Osteoblast (primary cell): ENCODE measurements around the gene ADD2. TPM values are rescaled to one million over a fixed set of nuclear protein-coding genes. Genes with fewer than 3 reads are reported as not detected.

Source experiments
- DNase-seq: peaks from one replicate; pipeline ENCODE4 v3.0.0; 2011; ENCODE audit warnings: low spot score, mixed read lengths; ENCODE audit not compliant: insufficient read length; ENCODE audit errors: missing footprints
- H2AFZ ChIP-seq: 2 replicates; pipeline ENCODE4 v1.6.0; 2011; ENCODE audit warnings: mild to moderate bottlenecking, low read length
- H3K27ac ChIP-seq: 2 replicates; pipeline ENCODE4 v1.5.1; 2011; ENCODE audit warnings: mild to moderate bottlenecking, low read depth, low read length, moderate library complexity
- H3K27me3 ChIP-seq: 2 replicates; pipeline ENCODE4 v1.6.0; 2012; ENCODE audit warnings: mild to moderate bottlenecking, control low read depth, inconsistent platforms, low read length, moderate library complexity; ENCODE audit not compliant: insufficient read depth
- H3K36me3 ChIP-seq: 2 replicates; pipeline ENCODE4 v1.5.1; 2011; ENCODE audit warnings: mild to moderate bottlenecking, low read length, control low read depth, moderate library complexity; ENCODE audit not compliant: insufficient read depth
- H3K4me1 ChIP-seq: 2 replicates; pipeline ENCODE4 v1.5.1; 2011; ENCODE audit warnings: mild to moderate bottlenecking, low read length, control low read depth, moderate library complexity; ENCODE audit not compliant: insufficient read depth
- H3K4me2 ChIP-seq: 2 replicates; pipeline ENCODE4 v1.6.0; 2011; ENCODE audit warnings: mild to moderate bottlenecking, low read length; ENCODE audit not compliant: insufficient read depth
- H3K4me3 ChIP-seq: fragments of 200-600 bp; sonication (generic); 3 replicates; pipeline ENCODE4 v1.5.1; 2012; ENCODE audit warnings: mild to moderate bottlenecking, low read length, inconsistent platforms; ENCODE audit not compliant: insufficient read depth
- H3K79me2 ChIP-seq: 2 replicates; pipeline ENCODE4 v1.6.0; 2012; ENCODE audit warnings: mild to moderate bottlenecking, low read length, control low read depth, inconsistent platforms; ENCODE audit not compliant: insufficient read depth
- H3K9me3 ChIP-seq: 2 replicates; pipeline ENCODE4 v1.5.1; 2011; ENCODE audit warnings: low read depth, low read length, control low read depth
- H4K20me1 ChIP-seq: 2 replicates; pipeline ENCODE4 v1.6.0; 2012; ENCODE audit warnings: mild to moderate bottlenecking, low read length, control low read depth; ENCODE audit not compliant: insufficient read depth
- CTCF ChIP-seq: IDR thresholded peaks from 2 replicates; pipeline ENCODE4 v1.5.1; 2011; ENCODE audit warnings: mild to moderate bottlenecking, low read depth, low read length, moderate library complexity; ENCODE audit errors: extremely low read depth
- total RNA-seq: library from RNA; depleted of rRNA; stranded (reverse); fragments of >200 nt; gene quantifications from 2 replicates; pipeline ENCODE4 v1.2.3, GENCODE V29; 2012

Gene ADD2
- total RNA-seq, 1 donor = not detected

GRCh38 chr2:70779911-70780545 lies 12.0 kb upstream of the ADD2 start:
- no peak for DNase-seq
- H3K36me3 ChIP-seq = no peaks in the 10 kb centered on the region
- no peaks in the 10 kb centered on the region for H4K20me1 ChIP-seq
- no peak overlapping the region for H3K4me2 ChIP-seq
- peaks cover 24% of the 10 kb centered on the region for H3K27me3 ChIP-seq
- H3K9me3 ChIP-seq = no peaks in the 10 kb centered on the region
- H3K79me2 ChIP-seq = no peaks in the 10 kb centered on the region
- H2AFZ ChIP-seq = no peak overlapping the region
- no peak for TF ChIP-seq CTCF
- H3K4me1 ChIP-seq = no peaks in the 10 kb centered on the region
- H3K27ac ChIP-seq = no peak overlapping the region
- no peak overlapping the region for H3K4me3 ChIP-seq

GRCh38 chr2:70779491-70779890 lies 11.5 kb upstream of the ADD2 start:
- DNase-seq = no peak
- H3K4me1 ChIP-seq = no peaks in the 10 kb centered on the region

DNA sequence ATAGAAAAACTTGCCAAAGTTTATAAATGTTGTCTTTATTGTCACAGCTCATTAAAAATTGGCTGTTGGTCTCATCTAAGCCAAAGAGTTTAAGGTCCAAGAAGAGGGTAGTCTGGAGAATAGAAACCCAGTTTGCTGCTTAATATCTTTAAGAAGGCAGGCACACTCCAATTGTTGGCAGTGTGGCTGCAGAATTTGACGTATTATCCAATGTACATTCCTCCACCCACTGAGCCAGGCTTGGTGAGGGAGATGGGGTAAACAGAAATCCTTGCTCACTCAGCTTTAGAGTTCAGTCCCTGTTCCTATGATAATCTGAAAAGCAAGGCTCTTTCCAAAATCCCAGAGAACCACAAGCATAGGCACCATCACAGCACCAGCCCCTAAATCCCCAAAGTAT lies 10.7 kb upstream of the ADD2 start:
- Histone ChIP-seq H3K9me3 (no peaks in the 10 kb centered on the region), H3K4me1 (no peaks in the 10 kb centered on the region), H3K4me2 (no peak overlapping the region), H3K79me2 (no peaks in the 10 kb centered on the region), H2AFZ (no peak overlapping the region), H3K4me3 (no peak overlapping the region), H3K36me3 (no peaks in the 10 kb centered on the region), H4K20me1 (no peaks in the 10 kb centered on the region), H3K27me3 (peaks cover 27% of the 10 kb centered on the region), H3K27ac (no peak overlapping the region)
- TF ChIP-seq CTCF = no peak
- DNase-seq = no peak

More at GRCh38 chr2:70779491-70779890, 11.5 kb upstream of the ADD2 start:
- no peaks in the 10 kb centered on the region for H3K36me3 ChIP-seq
- H3K79me2 ChIP-seq = no peaks in the 10 kb centered on the region
- no peak for TF ChIP-seq CTCF
- H3K27ac ChIP-seq = no peak overlapping the region
- no peaks in the 10 kb centered on the region for H3K9me3 ChIP-seq
- no peak overlapping the region for H3K4me2 ChIP-seq
- no peaks in the 10 kb centered on the region for H4K20me1 ChIP-seq
- no peak overlapping the region for H2AFZ ChIP-seq
- H3K4me3 ChIP-seq = no peak overlapping the region
- peaks cover 27% of the 10 kb centered on the region for H3K27me3 ChIP-seq

GRCh38 chr2:70777450-70777849 lies 9.4 kb upstream of the ADD2 start:
- no peaks in the 10 kb centered on the region for H3K79me2 ChIP-seq
- TF ChIP-seq CTCF = no peak
- no peak for DNase-seq
- H3K36me3 ChIP-seq = no peaks in the 10 kb centered on the region
- H4K20me1 ChIP-seq = no peaks in the 10 kb centered on the region
- no peak overlapping the region for H3K4me3 ChIP-seq
- H3K27me3 ChIP-seq = peaks cover 29% of the 10 kb centered on the region
- H3K4me1 ChIP-seq = no peaks in the 10 kb centered on the region
- no peaks in the 10 kb centered on the region for H3K9me3 ChIP-seq
- no peak overlapping the region for H3K4me2 ChIP-seq
- H3K27ac ChIP-seq = no peak overlapping the region
- no peak overlapping the region for H2AFZ ChIP-seq
